ENCODE data around the gene ITGA4.

DNA sequence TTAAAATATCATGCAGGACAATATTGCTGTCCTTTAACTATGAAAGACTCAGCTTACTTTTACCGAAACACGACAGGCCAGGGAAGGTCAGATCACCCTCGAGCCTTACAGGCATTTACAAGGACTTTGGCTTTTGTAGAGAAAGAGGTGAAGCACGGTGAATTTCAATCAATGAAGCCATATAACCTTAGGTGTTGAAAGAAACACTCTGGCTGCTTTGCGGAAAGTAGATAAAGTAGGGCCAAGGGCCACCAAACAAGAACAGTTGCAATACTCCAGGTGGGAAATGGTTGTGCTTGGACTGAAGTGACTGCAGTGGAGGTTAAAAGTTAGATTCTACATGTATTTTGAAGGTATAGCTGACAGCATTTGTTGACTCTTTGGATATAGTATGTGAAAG is 119.2 kb downstream of the ITGA4 start:
- TF ChIP-seq, protein P1, sequence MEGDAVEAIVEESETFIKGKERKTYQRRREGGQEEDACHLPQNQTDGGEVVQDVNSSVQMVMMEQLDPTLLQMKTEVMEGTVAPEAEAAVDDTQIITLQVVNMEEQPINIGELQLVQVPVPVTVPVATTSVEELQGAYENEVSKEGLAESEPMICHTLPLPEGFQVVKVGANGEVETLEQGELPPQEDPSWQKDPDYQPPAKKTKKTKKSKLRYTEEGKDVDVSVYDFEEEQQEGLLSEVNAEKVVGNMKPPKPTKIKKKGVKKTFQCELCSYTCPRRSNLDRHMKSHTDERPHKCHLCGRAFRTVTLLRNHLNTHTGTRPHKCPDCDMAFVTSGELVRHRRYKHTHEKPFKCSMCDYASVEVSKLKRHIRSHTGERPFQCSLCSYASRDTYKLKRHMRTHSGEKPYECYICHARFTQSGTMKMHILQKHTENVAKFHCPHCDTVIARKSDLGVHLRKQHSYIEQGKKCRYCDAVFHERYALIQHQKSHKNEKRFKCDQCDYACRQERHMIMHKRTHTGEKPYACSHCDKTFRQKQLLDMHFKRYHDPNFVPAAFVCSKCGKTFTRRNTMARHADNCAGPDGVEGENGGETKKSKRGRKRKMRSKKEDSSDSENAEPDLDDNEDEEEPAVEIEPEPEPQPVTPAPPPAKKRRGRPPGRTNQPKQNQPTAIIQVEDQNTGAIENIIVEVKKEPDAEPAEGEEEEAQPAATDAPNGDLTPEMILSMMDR (IDR thresholded peaks at IDR 0.05): no peak
- no peak for TF ChIP-seq POLR2A (IDR thresholded peaks at IDR 0.05)
- TF ChIP-seq POLR2AphosphoS5 (IDR thresholded peaks at IDR 0.05): no peak

All from breast epithelium (tissue), 3 donors.